HT-29 (cell line): Measurements from ENCODE around the gene ZNF488. TPM values are rescaled to one million over a fixed set of nuclear protein-coding genes. Genes with fewer than 3 reads are reported as not detected.

Experiments used
- DNase-seq: peaks from one replicate; pipeline ENCODE4 v3.0.0-alpha.2; 2015; ENCODE audit warnings: low spot score
- total RNA-seq: library from RNA; depleted of rRNA; stranded (reverse); fragments of >200 nt; shearing (Covaris generic); gene quantifications from 2 replicates; pipeline ENCODE4 v1.2.3, GENCODE V29; 2014

ZNF488 gene
- total RNA-seq, 1 experiment from 2014 or later = 6.6 TPM

DNA sequence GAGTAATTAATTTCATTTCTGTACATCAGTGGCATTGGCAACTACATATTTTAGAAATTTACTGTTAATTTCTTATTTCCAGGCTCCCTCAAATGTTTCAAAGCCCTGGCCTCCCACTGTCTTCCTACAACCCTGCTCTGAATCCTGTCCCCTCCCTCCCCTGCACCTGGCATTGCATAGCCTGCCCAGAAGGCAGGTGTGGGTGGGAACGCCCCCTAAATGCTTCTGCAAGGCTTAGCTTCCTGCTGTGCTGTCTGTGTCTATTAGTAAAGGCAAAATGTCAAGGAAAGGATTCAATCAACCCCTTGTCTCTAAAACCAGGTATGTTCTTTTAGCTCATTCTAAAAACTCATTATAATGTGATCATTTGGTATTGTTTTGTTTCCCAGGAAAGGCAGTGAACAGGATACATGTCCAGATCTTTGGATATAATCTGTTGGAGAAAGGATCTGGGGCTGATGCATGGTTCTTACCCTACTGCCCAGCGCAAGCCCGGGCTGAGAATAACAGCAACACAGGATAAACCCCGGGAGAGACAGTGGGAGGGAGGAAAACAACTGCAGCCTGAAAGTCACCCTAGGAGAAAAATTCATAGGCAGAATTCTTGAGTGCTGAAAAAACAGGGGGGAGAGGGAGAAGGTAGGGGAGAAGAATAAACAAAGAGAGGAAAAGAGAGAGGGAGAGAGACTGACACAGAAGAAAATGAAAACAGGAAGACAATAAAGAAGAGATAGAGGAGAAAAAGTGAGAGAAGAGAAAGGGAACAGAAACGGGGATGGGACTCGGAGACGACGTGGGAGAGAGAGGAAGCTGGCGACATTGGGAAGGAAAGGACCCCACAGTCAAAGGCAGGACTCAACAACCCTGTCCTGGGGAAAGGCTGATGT lies 589 bp downstream of the ZNF488 start:
- DNase-seq = peak; percentile 68

DNA sequence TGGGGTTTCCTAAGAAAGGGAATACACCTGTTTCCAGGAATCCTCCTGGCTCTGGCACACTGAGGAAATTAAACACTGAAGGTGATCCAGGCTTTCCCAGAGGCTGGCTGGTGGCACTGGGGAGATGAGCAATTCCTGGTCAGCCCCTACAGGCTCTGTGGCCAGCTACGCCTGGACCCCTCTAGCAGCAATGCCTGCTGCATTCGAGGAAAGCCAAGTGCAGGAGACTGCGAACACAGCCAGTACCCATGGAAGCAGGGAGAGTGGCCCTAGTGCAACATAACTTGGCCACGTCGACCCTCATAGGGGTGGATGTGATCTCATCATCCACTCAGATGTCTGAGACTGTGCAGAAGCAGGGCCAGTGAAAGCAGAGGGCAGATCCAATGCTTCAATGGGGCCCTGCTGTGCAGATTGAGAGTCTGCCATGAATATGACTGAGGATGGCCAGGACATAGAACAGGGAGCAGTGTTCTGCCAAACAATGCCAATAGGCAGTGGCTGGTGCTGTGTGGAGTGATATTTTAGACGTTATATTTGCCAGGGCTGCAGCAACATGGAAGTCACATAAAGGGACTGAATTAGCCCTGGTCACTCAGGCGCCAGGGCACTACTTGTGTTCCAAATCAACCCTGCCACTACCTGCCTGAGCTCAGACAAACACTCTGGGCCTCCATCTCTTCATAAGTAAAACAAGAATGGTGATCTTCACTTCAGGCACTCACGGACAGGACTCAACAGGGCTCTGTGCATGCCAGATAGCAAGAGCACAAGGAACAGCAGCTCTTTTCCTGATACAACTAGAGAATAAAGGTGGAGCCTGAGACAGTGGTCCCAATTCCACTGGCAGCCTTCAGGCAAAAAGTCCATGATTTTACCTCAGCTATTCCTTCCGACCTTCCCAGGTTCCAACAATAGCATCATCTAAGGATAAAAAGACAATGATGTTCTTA lies 2.4 kb downstream of the ZNF488 start:
- DNase-seq = no peak

DNA sequence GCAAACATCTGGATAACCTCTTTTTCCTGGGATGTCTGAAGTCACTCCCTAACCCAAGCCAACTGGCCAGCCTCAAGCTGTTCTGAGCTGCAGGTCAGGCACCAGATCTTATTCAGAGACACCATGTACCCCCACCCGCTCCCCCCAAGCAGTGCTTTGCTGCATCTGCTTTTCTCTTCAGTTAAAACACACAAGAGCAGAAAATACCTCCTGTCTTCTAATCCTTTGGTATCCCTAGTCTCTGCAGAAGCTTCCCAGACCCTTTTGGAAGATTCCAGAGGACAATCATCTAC lies 3.0 kb downstream of the ZNF488 start:
- DNase-seq = no peak

DNA sequence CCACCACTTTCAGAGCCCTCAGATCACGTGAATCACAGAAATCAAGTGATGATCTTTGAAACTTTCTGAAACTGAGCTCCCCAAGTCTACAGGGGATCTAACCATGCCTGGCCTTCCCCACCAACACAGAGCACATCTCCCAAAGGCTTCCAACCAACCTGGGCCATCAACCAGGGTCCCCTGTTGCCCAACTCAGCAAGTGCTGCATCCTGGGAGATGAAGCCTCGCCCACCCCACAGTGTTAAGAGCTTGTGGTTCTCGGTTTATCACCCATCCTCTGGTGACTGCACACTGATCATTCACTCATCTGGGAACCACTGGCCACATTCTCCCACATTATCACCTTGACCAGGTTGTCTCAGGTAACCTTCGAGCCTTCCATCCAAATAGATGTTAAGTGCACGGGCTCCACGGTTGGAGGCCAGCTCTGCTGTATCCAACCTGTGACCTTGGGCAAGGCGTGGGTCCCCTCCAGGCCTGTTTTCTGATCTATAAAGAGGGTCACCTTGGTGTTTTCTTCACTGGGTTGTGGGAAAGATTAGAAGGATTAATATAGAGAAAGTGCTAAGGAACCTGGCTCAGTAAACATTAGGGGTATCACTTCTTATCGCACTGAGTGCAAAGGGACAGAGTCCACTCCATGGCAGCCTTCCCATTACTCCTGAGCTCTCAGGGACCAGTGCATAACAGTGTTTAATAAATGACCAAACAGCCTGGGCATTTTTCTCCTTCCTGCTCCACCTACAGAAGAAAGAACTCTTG lies 3.6 kb downstream of the ZNF488 start:
- peak; percentile 69 for DNase-seq

DNA sequence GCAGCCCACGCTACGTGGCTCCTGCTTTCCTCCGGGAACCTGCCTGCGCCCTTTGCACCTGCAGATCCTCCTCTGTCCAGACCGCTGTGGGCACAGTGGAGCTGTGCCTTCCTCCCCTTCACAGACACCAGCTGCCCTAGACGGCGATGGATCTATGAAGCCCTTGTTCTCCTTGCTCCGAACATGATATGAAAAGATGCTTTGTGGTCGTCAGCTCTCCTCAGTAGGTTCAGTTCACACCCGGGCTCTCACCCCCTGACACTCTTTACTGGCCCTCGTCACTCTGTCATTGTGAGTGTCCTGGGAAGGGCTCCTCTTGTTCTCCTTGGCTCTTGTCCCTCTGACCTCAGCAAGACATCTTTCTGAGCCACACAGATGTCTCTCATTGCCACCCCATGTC lies 4.2 kb downstream of the ZNF488 start:
- DNase-seq = no peak

DNA sequence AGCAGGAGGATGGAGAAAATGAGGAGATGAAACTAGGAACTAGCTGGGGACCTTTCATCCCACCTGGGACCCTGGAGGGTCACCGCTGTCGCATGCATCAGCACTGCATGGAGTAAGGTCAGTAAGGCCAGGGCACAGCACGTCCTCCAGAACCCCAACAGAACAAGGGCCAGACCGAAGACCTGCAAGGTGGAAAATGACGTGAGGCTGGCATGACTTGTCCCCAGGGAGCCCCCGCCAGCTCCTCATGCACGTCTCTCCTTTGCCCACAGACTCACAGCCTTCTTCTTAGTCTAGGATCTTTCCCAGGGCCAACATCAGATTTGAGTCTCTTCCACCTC lies 4.7 kb downstream of the ZNF488 start:
- DNase-seq = no peak

DNA sequence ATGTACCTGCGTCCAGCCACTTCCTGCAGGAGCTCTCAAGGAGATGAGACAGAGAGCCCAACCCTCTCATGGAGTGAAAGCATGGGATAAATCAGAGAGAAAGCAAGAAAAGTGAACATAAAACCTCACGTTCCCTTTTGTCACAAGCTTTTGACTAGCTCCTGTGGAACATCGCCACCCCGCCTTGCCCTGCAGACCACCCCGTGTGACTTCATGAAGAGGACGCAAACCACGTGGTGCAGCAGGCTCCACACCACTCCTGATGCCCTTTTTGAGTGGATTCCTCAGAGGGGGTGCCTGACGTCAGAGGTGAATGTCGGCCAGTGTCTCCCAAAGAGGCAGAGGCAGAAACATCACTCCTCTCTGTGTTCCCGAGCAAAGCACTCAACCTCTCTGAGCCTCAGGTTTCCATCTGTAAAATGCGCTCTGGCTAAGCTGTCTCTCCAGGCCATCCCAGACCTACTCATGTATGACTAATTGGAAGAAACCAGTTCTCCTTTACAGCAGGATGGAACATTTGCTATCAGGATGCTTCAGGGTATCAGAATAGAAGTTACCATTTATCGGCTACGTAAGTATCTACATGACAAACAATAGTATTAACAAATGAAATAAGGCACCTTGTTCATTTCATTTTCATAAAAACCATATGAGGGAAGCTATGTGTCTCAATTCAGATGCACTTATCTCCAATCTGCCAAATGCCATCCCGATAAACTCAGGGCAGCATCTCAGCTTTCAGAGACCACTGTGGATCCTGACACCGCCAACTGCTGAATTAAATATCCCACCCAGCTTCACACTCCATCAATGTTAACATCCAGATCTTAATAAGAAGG lies 5.3 kb downstream of the ZNF488 start:
- no peak for DNase-seq

DNA sequence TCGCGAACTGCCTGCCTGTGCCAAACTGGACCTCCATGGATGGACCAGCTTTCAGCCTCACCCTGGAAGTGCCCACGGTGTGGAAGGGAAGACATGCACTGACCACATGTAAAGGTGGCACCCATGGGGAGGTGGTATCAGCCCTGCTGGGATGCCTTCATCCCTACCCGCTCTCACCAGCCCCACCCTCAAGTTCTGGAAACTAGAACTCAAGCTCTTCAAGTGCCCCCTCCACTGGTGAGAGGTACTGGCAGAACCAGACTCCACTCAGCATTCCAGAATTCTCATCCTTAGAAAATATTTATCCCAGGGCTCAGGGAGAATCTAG lies 5.9 kb downstream of the ZNF488 start:
- no peak for DNase-seq

DNA sequence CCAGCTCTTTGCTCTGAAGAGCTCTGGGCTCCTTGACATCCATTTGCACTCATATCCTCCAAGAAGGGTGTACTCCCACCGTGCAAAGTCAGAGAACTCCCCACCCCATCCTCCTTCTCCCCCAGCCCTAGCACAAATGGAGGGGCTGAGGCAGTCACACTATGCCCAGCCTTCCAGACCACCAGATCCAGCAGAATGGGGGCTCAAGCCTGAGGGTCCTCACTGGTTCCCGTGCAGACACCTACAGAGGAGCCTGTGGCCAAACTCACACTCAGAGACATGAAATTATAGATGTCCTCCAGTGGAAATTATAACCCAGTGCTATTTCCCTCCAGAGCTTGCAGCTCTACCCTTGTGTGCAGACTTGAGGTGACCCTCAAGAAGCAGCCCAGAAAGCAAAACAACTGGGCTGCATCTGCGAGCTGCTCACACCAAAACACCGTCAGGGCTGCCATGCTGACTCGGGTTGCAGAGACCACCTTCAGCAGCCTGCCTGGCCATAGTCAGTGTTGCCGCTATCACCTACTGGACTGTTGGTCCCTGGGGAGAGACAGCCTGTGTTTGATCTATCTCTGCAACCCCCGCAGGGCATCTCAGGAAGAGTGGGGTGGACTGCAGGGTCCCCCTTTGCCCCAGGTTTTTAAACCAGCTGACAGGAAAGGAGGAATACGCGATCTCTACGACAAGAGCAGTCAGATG lies 7.4 kb downstream of the ZNF488 start:
- no peak for DNase-seq

DNA sequence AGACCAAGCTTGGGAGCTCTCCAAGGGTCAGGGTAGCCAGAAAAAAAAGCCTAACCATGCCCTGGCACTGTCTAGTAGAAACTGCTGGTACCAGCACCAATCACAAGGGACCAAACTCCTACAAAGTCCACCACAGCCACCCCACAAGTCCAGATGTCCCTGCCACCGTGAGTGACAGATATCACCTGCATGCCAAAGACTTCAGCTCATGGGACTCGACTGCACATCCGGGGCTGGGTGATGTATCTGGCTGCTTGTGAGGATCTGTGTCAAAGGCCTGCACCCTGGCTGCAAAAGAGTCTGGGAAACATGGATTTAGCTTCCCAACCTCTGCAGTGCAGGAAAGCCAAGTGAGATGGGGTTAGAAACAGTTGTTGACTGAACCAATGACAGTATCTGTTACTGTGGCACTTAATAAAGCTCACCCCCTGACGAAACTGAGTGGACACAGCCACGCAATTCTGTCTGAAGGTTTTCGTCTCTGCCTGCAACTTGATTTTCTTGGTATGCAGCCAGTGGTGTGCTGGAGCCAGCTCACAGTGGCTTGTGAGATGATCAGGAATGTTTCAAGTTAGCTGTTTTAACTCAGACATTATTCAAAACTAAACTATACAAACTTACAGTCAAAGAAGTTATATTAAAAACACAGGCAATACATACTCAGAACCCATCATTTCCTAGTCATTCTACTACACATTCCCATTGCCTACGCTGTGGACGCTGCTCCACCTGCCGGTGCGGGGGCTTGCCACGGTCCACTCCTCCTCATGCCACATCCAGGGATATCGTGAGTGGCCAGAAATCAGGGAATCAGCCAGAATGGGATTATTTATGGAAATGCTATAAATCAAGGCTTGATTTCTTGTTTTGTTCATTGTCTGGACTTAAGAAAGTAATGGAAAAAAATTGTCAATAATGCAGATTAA lies 9.2 kb downstream of the ZNF488 start:
- DNase-seq = no peak

DNA sequence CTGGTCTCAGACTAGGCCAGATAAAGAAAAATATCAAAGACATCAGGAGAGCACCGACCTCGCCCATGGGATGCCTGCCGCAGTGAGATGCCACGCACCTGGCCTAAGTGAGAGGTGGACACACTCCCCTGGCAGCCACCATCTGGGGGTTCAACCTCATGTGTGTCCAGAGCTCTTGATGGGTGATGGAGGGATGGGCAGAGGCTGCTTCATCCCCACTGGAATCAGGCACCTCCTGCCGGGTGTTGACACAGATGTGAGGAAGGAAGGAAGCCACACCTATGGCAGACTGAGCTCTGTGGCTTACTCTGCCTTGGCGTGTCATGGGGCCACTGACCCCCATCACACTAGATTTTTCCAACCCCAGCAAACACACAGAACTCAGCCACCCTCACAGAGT lies 11.4 kb downstream of the ZNF488 start:
- DNase-seq = no peak

DNA sequence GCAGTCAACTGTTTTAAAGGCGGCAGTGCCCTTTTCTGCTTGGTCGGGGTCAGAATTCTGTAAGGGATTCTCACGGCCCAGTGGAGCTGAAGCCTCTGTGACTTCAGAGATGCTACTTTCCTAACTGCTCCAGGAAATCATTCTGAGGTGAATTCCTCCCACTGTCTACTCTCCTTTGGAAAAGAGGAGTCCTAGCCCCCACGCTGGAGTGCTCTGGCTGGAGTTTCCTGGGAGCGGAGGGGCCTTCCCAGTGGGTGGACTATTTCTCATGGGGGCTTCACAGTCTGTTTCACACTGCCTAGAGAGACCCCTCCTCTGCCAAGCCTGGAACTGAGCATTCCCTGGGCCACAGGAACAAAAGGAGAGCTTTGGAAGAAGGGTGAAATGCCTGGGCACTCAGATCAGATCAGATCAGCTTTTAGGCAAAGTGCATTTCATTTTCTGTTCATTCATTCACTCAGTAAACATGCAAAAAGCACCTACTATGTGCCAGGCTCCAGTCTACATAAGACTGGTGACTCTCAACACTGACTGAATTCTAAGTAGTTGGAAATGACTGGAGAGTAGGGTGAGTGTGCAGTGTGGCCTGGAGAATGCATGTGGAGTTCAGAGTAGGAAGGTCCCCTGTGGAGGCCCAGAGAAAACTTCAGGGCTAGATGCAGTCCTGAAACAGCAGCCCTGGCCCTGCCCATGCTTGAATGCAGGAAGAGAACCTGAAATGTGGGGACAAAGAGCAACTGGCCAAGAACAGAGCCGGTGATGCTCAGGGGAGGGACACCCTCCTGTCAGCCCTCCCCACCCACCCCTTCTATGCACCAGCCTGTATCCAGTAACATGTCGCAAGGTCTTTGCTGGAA lies 12.2 kb downstream of the ZNF488 start:
- no peak for DNase-seq

DNA sequence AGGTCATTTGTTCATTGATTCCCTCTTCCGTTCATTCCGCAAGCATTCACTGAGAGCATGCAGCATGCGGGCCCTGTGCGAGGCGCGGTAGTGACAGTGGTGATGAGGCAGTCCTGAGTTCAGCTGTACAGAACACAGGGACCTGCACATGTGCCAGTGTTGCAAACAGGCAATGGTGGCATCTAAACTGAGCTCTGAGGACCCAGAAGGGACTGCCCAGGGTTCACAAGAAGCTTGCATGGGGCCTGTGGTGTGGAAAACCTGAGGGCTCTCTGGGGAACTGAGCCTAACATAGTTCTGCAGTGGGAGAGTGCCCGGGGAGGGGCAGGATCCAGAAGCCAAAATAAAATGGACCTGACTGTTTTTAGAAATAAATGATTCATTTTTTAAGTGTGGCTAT lies 13.2 kb downstream of the ZNF488 start:
- no peak for DNase-seq

DNA sequence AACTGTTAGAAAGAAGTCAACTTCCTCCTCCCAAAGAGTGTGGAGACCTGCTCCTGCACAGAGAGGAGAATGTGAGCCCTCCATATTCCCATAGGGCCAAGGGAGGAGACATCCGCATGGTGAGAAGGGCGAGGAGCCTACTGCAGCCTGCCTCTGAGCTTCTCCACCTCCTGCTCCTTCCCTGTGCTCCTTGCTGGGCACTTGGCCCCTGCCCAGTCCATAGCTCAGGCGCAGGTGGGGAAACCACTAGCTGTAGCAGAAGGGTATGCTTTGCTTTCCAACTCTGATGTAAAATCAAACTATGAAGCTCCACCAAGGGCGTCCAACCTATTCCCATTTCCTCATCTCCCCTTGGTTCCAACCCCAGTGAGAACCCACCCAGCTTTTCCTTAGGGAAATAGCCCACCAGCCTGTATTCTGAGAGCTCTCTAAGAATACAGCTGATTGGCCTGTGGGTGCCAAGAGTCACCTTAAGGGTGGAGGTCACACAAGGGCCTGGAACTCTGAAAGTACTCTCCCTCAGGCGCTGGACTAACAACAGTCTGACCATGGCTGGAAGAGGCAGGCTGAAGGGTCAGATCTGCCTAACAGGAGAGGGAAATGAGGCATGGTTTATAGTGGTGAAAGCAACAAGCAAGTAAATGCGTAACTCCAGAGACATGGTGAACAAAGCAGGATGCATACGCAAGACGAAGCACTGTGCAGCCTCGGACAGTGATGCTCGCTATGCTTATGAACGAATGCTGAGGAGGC lies 13.9 kb downstream of the ZNF488 start:
- no peak for DNase-seq

DNA sequence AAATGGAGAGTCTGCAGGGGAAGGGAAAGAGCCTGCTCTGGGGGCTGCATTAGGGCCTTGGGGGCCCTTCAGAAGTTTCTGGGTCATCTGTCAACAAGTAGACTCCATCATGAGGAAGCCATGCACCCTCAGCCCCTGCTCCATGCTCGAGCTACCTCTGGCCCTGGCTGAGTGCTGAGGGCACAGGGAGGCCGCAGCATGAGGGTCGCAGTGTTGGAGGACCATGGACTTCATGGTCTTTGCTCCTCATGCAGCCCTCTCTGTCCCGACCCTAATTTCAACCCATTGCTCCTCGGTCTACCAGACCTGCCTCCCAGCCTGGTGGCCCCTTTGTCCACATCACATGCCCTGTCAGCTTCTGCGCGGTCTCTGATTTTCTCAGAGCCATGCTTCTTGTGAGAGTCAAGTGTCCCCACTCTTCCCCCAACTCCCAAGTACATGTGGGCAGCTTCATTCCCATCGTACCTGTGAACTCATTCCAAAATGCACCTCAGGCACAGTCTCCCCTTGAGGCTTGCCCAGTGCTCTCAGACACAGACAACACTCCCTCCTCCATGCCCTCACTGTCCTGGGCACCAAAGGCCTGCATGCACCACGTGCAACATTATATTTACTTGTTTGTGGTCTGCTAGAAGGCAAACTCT lies 14.7 kb downstream of the ZNF488 start:
- no peak for DNase-seq

DNA sequence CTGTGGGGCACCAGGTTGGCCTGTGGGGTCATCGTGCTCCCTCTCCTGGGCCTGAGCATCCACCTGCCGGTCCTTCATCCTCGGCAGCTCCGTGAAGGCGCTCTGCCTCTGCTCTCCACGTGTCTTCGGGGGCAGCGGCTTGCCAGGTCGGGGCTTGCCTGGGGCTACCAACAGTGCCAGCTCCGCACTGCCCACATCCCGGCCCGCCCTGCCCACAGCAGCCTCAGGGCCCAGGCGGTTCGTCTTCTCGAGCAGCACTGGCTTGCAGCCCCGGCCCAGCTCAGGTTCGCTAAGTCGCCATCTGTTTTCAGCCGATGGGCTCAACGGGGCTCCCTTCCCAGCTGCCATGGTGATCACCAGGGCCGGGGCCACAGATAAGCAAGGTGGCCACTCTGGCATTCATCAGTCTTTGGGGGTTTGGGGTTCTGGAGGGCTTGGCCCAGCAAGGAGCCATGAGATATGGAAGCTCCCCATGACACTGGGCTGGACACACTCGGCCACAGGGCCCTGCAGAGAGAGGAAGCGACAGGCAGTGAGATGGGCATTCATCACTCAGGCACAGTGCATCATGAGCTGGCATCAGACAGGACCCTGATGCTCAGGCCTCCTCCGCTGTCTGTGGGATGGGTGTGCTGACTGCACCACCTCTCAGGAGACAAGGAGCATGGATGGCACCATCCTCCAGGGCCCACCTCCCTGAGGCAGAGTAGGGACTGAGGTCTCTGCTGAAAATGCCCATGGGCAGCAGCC lies 15.5 kb downstream of the ZNF488 start:
- DNase-seq = no peak

DNA sequence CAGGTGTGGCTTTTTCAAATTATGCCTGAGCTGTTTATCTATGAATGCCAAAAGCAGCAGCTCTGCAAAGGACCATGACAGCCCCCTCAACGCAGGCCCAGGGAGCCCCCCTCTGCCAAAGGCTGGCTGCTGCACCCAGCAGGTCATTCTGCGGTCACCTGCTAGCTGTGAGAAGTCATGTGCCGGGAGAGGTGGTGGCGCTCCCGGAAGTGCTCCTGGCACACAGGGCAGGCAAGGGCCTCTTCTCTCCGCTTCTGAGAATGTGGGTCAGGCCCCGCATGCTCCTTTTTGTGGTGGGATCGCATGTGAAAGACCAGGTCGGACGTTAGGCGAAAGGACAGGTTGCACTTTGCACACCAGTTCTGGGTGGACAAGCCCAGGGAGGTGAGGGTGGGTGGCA lies 16.4 kb downstream of the ZNF488 start:
- DNase-seq = no peak
